Measurements from ENCODE around the gene CALCOCO1.

The CALCOCO1 gene

GRCh38 chr12:53714004-53714403 lies 13.2 kb downstream of the CALCOCO1 start:
- Histone ChIP-seq H3K36me3 (ENCODE audit: low read depth) (no peaks in the 10 kb centered on the region), H3K4me3 (ENCODE audit: severe bottlenecking) (no peak overlapping the region), H3K27me3 (ENCODE audit: insufficient read depth, poor library complexity, severe bottlenecking) (peaks cover 3% of the 10 kb centered on the region), H3K4me1 (ENCODE audit: insufficient read depth, poor library complexity, severe bottlenecking) (no peaks in the 10 kb centered on the region), H3K27ac (ENCODE audit: poor library complexity, severe bottlenecking) (no peak overlapping the region), H3K9me3 (ENCODE audit: severe bottlenecking) (no peaks in the 10 kb centered on the region)
- TF ChIP-seq, protein P1, sequence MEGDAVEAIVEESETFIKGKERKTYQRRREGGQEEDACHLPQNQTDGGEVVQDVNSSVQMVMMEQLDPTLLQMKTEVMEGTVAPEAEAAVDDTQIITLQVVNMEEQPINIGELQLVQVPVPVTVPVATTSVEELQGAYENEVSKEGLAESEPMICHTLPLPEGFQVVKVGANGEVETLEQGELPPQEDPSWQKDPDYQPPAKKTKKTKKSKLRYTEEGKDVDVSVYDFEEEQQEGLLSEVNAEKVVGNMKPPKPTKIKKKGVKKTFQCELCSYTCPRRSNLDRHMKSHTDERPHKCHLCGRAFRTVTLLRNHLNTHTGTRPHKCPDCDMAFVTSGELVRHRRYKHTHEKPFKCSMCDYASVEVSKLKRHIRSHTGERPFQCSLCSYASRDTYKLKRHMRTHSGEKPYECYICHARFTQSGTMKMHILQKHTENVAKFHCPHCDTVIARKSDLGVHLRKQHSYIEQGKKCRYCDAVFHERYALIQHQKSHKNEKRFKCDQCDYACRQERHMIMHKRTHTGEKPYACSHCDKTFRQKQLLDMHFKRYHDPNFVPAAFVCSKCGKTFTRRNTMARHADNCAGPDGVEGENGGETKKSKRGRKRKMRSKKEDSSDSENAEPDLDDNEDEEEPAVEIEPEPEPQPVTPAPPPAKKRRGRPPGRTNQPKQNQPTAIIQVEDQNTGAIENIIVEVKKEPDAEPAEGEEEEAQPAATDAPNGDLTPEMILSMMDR (IDR thresholded peaks at IDR 0.05; ENCODE audit: poor library complexity, severe bottlenecking): no peak
- DNase-seq (ENCODE audit: low spot score) (no peak), ATAC-seq (ENCODE audit: low read depth) (no peak)

GRCh38 chr12:53713516-53713915 lies 13.7 kb downstream of the CALCOCO1 start:
- no peak for DNase-seq (ENCODE audit: low spot score)
- no peaks in the 10 kb centered on the region for H3K9me3 ChIP-seq (ENCODE audit: severe bottlenecking)
- H3K36me3 ChIP-seq (ENCODE audit: low read depth): no peaks in the 10 kb centered on the region
- no peaks in the 10 kb centered on the region for H3K4me1 ChIP-seq (ENCODE audit: insufficient read depth, poor library complexity, severe bottlenecking)
- H3K27ac ChIP-seq (ENCODE audit: poor library complexity, severe bottlenecking): no peak overlapping the region
- H3K27me3 ChIP-seq (ENCODE audit: insufficient read depth, poor library complexity, severe bottlenecking): peaks cover 4% of the 10 kb centered on the region
- TF ChIP-seq, protein P1 (IDR thresholded peaks at IDR 0.05; ENCODE audit: poor library complexity, severe bottlenecking): no peak
- no peak overlapping the region for H3K4me3 ChIP-seq (ENCODE audit: severe bottlenecking)
- no peak for ATAC-seq (ENCODE audit: low read depth)

- H3K4me3 ChIP-seq (ENCODE audit: severe bottlenecking): no peak overlapping the region
- no peaks in the 10 kb centered on the region for H3K36me3 ChIP-seq (ENCODE audit: low read depth)
- peaks cover 6% of the 10 kb centered on the region for H3K27me3 ChIP-seq (ENCODE audit: insufficient read depth, poor library complexity, severe bottlenecking)
- TF ChIP-seq, protein P1 (IDR thresholded peaks at IDR 0.05; ENCODE audit: poor library complexity, severe bottlenecking): no peak
- ATAC-seq (ENCODE audit: low read depth) (no peak), DNase-seq (ENCODE audit: low spot score) (no peak)
- H3K27ac ChIP-seq (ENCODE audit: poor library complexity, severe bottlenecking): no peak overlapping the region
- H3K9me3 ChIP-seq (ENCODE audit: severe bottlenecking): no peaks in the 10 kb centered on the region
- no peaks in the 10 kb centered on the region for H3K4me1 ChIP-seq (ENCODE audit: insufficient read depth, poor library complexity, severe bottlenecking)
Observed at GRCh38 chr12:53712059-53712643, 15.1 kb downstream of the CALCOCO1 start.

DNA sequence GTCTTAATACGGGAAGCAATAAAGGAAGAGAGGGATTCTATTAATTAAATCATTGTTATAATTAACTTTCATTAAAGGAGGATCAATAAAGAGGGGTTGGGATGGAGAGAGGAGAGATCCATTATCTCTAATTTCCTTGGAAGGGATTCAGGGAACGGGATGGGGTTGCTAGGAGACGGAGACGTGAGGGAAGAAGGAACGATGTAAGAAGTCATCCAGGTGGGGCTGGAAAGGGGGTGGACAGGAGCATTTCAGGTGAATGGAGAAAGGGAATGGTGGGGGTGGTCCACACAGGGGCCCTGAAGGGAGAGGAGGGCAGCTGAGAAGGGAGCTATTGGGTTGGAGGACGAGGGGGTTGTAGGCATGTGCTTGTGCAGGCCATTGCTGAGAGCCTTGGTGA lies 17.2 kb downstream of the CALCOCO1 start:
- no peaks in the 10 kb centered on the region for H3K9me3 ChIP-seq (ENCODE audit: severe bottlenecking)
- H3K4me3 ChIP-seq (ENCODE audit: severe bottlenecking): no peak overlapping the region
- H3K27me3 ChIP-seq (ENCODE audit: insufficient read depth, poor library complexity, severe bottlenecking): peaks cover 6% of the 10 kb centered on the region
- no peaks in the 10 kb centered on the region for H3K36me3 ChIP-seq (ENCODE audit: low read depth)
- H3K27ac ChIP-seq (ENCODE audit: poor library complexity, severe bottlenecking): no peak overlapping the region
- TF ChIP-seq, protein P1 (IDR thresholded peaks at IDR 0.05; ENCODE audit: poor library complexity, severe bottlenecking): no peak
- DNase-seq (ENCODE audit: low spot score): no peak
- no peaks in the 10 kb centered on the region for H3K4me1 ChIP-seq (ENCODE audit: insufficient read depth, poor library complexity, severe bottlenecking)
- no peak for ATAC-seq (ENCODE audit: low read depth)

GRCh38 chr12:53709671-53710070 lies 17.6 kb downstream of the CALCOCO1 start:
- Histone ChIP-seq H3K4me3 (ENCODE audit: severe bottlenecking) (no peak overlapping the region), H3K9me3 (ENCODE audit: severe bottlenecking) (no peaks in the 10 kb centered on the region), H3K4me1 (ENCODE audit: insufficient read depth, poor library complexity, severe bottlenecking) (no peaks in the 10 kb centered on the region), H3K27me3 (ENCODE audit: insufficient read depth, poor library complexity, severe bottlenecking) (peaks cover 6% of the 10 kb centered on the region), H3K27ac (ENCODE audit: poor library complexity, severe bottlenecking) (no peak overlapping the region), H3K36me3 (ENCODE audit: low read depth) (no peaks in the 10 kb centered on the region)
- ATAC-seq (ENCODE audit: low read depth) (no peak), DNase-seq (ENCODE audit: low spot score) (no peak)
- TF ChIP-seq, protein P1 (IDR thresholded peaks at IDR 0.05; ENCODE audit: poor library complexity, severe bottlenecking): no peak

All from RWPE2 (cell line).